PC-3 (cell line): ENCODE measurements around the gene CXXC1. TPM values are rescaled to one million over a fixed set of nuclear protein-coding genes. Genes with fewer than 3 reads are reported as not detected.

Experiments used
- ATAC-seq: fragments of 200-7000 bp; cut with Tn5 transposase; 2 replicates; pipeline ENCODE4 v1.9.1; 2020; ENCODE audit warnings: mild to moderate bottlenecking, moderate library complexity
- BruUV-seq: library from RNA; stranded (reverse); fragments of 400-500 nt; replicated peaks from 2 replicates; lab custom pipeline; 2021; lab: Mats Ljungman, UMichigan
- CTCF ChIA-PET: fragments of 300-600 bp; sonication (Branson Sonifier 250); formaldehyde crosslinking; loops from one replicate; lab custom pipeline; 2022; ENCODE audit warnings: antibody characterized with exemption; lab: Charles Lee
- POLR2A ChIA-PET: fragments of 300-600 bp; sonication (Branson Sonifier 250); formaldehyde crosslinking; loops from one replicate; lab custom pipeline; 2022; ENCODE audit warnings: antibody characterized with exemption; ENCODE audit not compliant: unreplicated experiment; lab: Charles Lee
- DNase-seq: peaks from one replicate; pipeline ENCODE4 v3.0.0-alpha.2; 2015
- H2AFZ ChIP-seq: fragments of 300-600 bp; sonication (generic); 2 replicates; pipeline ENCODE4 v1.6.0; 2016; ENCODE audit warnings: antibody characterized with exemption, low read length
- H3F3A ChIP-seq: fragments of 300-600 bp; sonication (generic); one replicate; pipeline ENCODE4 v1.6.0; 2017; ENCODE audit warnings: antibody characterized with exemption, low read length, control low read depth, mild to moderate bottlenecking; ENCODE audit not compliant: unreplicated experiment
- H3K27ac ChIP-seq: fragments of 300-600 bp; sonication (generic); 2 replicates; pipeline ENCODE4 v1.5.1; 2016; ENCODE audit warnings: mild to moderate bottlenecking, low read length
- H3K27me3 ChIP-seq: fragments of 300-600 bp; sonication (generic); 2 replicates; pipeline ENCODE4 v1.6.1; 2016; ENCODE audit warnings: low read length, mixed read lengths
- H3K36me3 ChIP-seq: fragments of 300-600 bp; sonication (generic); 2 replicates; pipeline ENCODE4 v1.6.1; 2016; ENCODE audit warnings: low read depth, mixed run types, low read length, mixed read lengths
- H3K4me1 ChIP-seq: fragments of 300-600 bp; sonication (generic); 2 replicates; pipeline ENCODE4 v1.5.1; 2016; ENCODE audit warnings: low read length; ENCODE audit not compliant: insufficient read depth
- H3K4me2 ChIP-seq: fragments of 300-600 bp; sonication (generic); 2 replicates; pipeline ENCODE4 v1.6.0; 2016; ENCODE audit warnings: low read length
- H3K4me3 ChIP-seq: fragments of 300-600 bp; sonication (generic); 2 replicates; pipeline ENCODE4 v1.5.1; 2016; ENCODE audit warnings: mild to moderate bottlenecking, low read length, mixed read lengths
- H3K79me2 ChIP-seq: fragments of 300-600 bp; sonication (generic); 2 replicates; pipeline ENCODE4 v1.6.1; 2017; ENCODE audit warnings: low read length, mixed read lengths
- H3K9ac ChIP-seq: fragments of 300-600 bp; sonication (generic); 2 replicates; pipeline ENCODE4 v1.6.0; 2016; ENCODE audit warnings: mild to moderate bottlenecking, low read length
- H3K9me2 ChIP-seq: fragments of 300-600 bp; sonication (generic); replicated peaks from 2 replicates; pipeline ENCODE4 v1.6.1; 2016; ENCODE audit warnings: mixed run types, low read length, mixed read lengths
- H3K9me3 ChIP-seq: fragments of 300-600 bp; sonication (generic); 2 replicates; pipeline ENCODE4 v1.6.1; 2016; ENCODE audit warnings: low read length, mixed read lengths
- H4K20me1 ChIP-seq: fragments of 300-600 bp; sonication (generic); 2 replicates; pipeline ENCODE4 v1.6.1; 2016; ENCODE audit warnings: low read length, mixed read lengths
- CTCF ChIP-seq: fragments of 300-600 bp; sonication (generic); conservative IDR thresholded peaks from 2 replicates; pipeline ENCODE4 v1.5.1; 2017; ENCODE audit warnings: antibody characterized with exemption, low read depth, mild to moderate bottlenecking, low read length
- EZH2 ChIP-seq: fragments of 300-600 bp; sonication (generic); IDR thresholded peaks from one replicate; pipeline ENCODE4 v1.6.1; 2017; ENCODE audit warnings: antibody characterized with exemption, mild to moderate bottlenecking, low read length; ENCODE audit not compliant: unreplicated experiment
- EZH2phosphoT487 ChIP-seq: fragments of 300-600 bp; sonication (generic); IDR thresholded peaks from 2 replicates; pipeline ENCODE4 v1.6.1; 2018; ENCODE audit warnings: mild to moderate bottlenecking, antibody characterized with exemption, low read length, borderline replicate concordance
- intact Hi-C: fragments of 100-400 bp; cut with micrococcal nuclease; formaldehyde crosslinking; loops from 2 replicates; pipeline ENCODE4 v1.9.0; 2023
- total RNA-seq: library from RNA; depleted of rRNA; stranded (reverse); fragments of >200 nt; gene quantifications from 2 replicates; pipeline ENCODE4 v1.2.3, GENCODE V29; 2014

CXXC1 gene
- total RNA-seq, 1 experiment from 2014 or later = 25.4 TPM

GRCh38 chr18:50281972-50282520, 5.4 kb downstream of the CXXC1 start:
- ATAC-seq (no peak), DNase-seq (no peak)
- Histone ChIP-seq H3K4me1 (peaks cover 23% of the 10 kb centered on the region; the same call in 1 of the 2 replicates), H3F3A (no peaks in the 10 kb centered on the region), H3K79me2 (peaks cover 39% of the 10 kb centered on the region), H4K20me1 (no peaks in the 10 kb centered on the region), H3K27me3 (no peaks in the 10 kb centered on the region), H3K9me2 (no peaks in the 10 kb centered on the region), H3K4me2 (peak overlapping the region; percentile 85), H3K36me3 (no peaks in the 10 kb centered on the region; the same call in 1 of the 2 replicates), H2AFZ (peak overlapping the region; percentile 76), H3K9me3 (no peaks in the 10 kb centered on the region), H3K9ac (peak overlapping the region; percentile 90), H3K4me3 (peak overlapping the region; percentile 88), H3K27ac (peak overlapping the region; percentile 62; the same call in 1 of the 2 replicates)
- BruUV-seq = TSS peak; percentile 60
- ChIA-PET POLR2A (interaction anchor here (0.6 kb wide), 2 partner anchors 510 to 657 kb away, joined by 4 to 9 read pairs; no protein-coding TSS in a partner anchor), CTCF (interaction anchor here (0.6 kb wide), 1 partner anchor 497 kb away, joined by 3 read pairs; no protein-coding TSS in a partner anchor)
- intact Hi-C loops = no loop called here
- TF ChIP-seq EZH2phosphoT487 (no peak), EZH2 (no peak), CTCF (no peak)

- Histone ChIP-seq H4K20me1 (no peaks in the 10 kb centered on the region), H3K4me3 (peak within 1 kb of the TSS; percentile 88), H3K36me3 (no peaks in the 10 kb centered on the region; the same call in 1 of the 2 replicates), H3F3A (no peaks in the 10 kb centered on the region), H2AFZ (peak within 1 kb of the TSS; percentile 76), H3K4me1 (peaks cover 23% of the 10 kb centered on the region; the same call in 1 of the 2 replicates), H3K27me3 (no peaks in the 10 kb centered on the region), H3K27ac (peak within 1 kb of the TSS; percentile 62), H3K9me3 (no peaks in the 10 kb centered on the region), H3K4me2 (peak within 1 kb of the TSS; percentile 85), H3K79me2 (peaks cover 36% of the 10 kb centered on the region), H3K9ac (peak within 1 kb of the TSS; percentile 90), H3K9me2 (no peaks in the 10 kb centered on the region)
- CTCF ChIA-PET = interaction anchor here (0.6 kb wide), 1 partner anchor 497 kb away, joined by 3 read pairs; no protein-coding TSS in a partner anchor
- TF ChIP-seq EZH2phosphoT487 = no peak
- TF ChIP-seq EZH2 = no peak
- no peak for TF ChIP-seq CTCF
- POLR2A ChIA-PET = interaction anchor here (0.6 kb wide), 2 partner anchors 511 to 658 kb away, joined by 4 to 9 read pairs; no protein-coding TSS in a partner anchor
- DNase-seq (peak; percentile 84), ATAC-seq (peak; percentile 86)
- BruUV-seq = no TSS peak
- intact Hi-C loops = no loop called here
Observed at GRCh38 chr18:50281295-50281971, 6.1 kb downstream of the CXXC1 start, which contains the start of gene MBD1. Gene MBD1, minus strand, starts transcription at chr18:50281523. Its CDS starts 1,531 bp downstream, at chr18:50279992.
